22Rv1 (cell line): ENCODE data around the gene AGAP1.
A peak's percentile ranks its signal among the peaks of the same experiment; 100 is the strongest.

Experiments used
- ZFX ChIP-seq: fragments of 450-650 bp; IDR thresholded peaks from 2 replicates; pipeline ENCODE4 v1.6.1; 2017; ENCODE audit warnings: antibody characterized with exemption, borderline replicate concordance
- TF ChIP-seq, protein P1 (sequence below): fragments of 450-650 bp; IDR thresholded peaks from 2 replicates; pipeline ENCODE4 v1.5.1; 2017; ENCODE audit warnings: mild to moderate bottlenecking

GRCh38 chr2:235936493-235936892 lies 442.6 kb downstream of the AGAP1 start:
- TF ChIP-seq, protein P1, sequence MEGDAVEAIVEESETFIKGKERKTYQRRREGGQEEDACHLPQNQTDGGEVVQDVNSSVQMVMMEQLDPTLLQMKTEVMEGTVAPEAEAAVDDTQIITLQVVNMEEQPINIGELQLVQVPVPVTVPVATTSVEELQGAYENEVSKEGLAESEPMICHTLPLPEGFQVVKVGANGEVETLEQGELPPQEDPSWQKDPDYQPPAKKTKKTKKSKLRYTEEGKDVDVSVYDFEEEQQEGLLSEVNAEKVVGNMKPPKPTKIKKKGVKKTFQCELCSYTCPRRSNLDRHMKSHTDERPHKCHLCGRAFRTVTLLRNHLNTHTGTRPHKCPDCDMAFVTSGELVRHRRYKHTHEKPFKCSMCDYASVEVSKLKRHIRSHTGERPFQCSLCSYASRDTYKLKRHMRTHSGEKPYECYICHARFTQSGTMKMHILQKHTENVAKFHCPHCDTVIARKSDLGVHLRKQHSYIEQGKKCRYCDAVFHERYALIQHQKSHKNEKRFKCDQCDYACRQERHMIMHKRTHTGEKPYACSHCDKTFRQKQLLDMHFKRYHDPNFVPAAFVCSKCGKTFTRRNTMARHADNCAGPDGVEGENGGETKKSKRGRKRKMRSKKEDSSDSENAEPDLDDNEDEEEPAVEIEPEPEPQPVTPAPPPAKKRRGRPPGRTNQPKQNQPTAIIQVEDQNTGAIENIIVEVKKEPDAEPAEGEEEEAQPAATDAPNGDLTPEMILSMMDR: peak; percentile 67
- no peak for TF ChIP-seq ZFX
